Spleen (tissue), 11 donors: ENCODE results near the gene SMARCD3. TPM values are rescaled to one million over a fixed set of nuclear protein-coding genes. Genes with fewer than 3 reads are reported as not detected.
A peak's percentile ranks its signal among the peaks of the same experiment; 100 is the strongest.

ENCODE experiments used
- DNase-seq: peaks from one replicate; pipeline ENCODE4 v3.0.0-alpha.2; 2020
- H3K27ac ChIP-seq, 8 donors: fragments of 200-600 bp; sonication (generic) in 7 of 8; 1 replicate in 4 of 8; 2 replicates in 4 of 8; pipeline versions ENCODE4 v1.5.0 to v1.8.0; 2016 to 2021; ENCODE audit warnings: inconsistent platforms in 4 of 8, mild to moderate bottlenecking in 4 of 8, moderate library complexity in 1 of 8
- H3K27me3 ChIP-seq, 7 donors: fragments of 200-600 bp; sonication (generic) in 6 of 7; replicated peaks in 1 of 7; 1 replicate in 4 of 7; 2 replicates in 3 of 7; pipeline versions ENCODE4 v1.5.0 to v1.8.0; 2016 to 2021; ENCODE audit warnings: inconsistent platforms in 3 of 7, mild to moderate bottlenecking in 1 of 7
- H3K36me3 ChIP-seq, 6 donors: fragments of 200-600 bp; sonication (generic) in 5 of 6; 1 replicate in 4 of 6; 2 replicates in 2 of 6; pipeline versions ENCODE4 v1.5.0 to v1.8.0; 2016 to 2021; ENCODE audit warnings: inconsistent platforms in 2 of 6
- H3K4me1 ChIP-seq, 6 donors: fragments of 200-600 bp; sonication (generic) in 5 of 6; 1 replicate in 3 of 6; 2 replicates in 3 of 6; pipeline versions ENCODE4 v1.5.0 to v1.8.0; 2016 to 2021; ENCODE audit warnings: inconsistent platforms in 3 of 6
- H3K4me3 ChIP-seq, 8 donors: fragments of 200-600 bp; sonication (generic) in 7 of 8; 1 replicate in 4 of 8; 2 replicates in 4 of 8; pipeline versions ENCODE4 v1.5.0 to v1.8.0; 2016 to 2021; ENCODE audit warnings: inconsistent platforms in 4 of 8, mild to moderate bottlenecking in 4 of 8, moderate library complexity in 2 of 8
- H3K9me3 ChIP-seq, 8 donors: fragments of 200-600 bp; sonication (generic) in 7 of 8; 1 replicate in 4 of 8; 2 replicates in 4 of 8; pipeline versions ENCODE4 v1.5.0 to v1.8.0; 2016 to 2021; ENCODE audit warnings: inconsistent platforms in 4 of 8
- POLR2A ChIP-seq, 3 donors: fragments of 450-650 bp; IDR thresholded peaks; one replicate each; pipeline ENCODE4 v1.5.1; 2017; ENCODE audit warnings: antibody characterized with exemption in 3 of 3, mild to moderate bottlenecking in 1 of 3
- POLR2AphosphoS5 ChIP-seq, 3 donors: sonication (generic); formaldehyde crosslinking; IDR thresholded peaks; one replicate each; pipeline ENCODE4 v1.5.1; 2017; ENCODE audit warnings: antibody characterized with exemption in 3 of 3
- WGBS, 5 donors: extraction: QIAGEN DNeasy Blood & Tissue Kit in 3 of 5; methylation state at CpG; one replicate each; pipeline versions ENCODE4 v1.1.5 to v1.1.7; 2013 to 2018; 5-methylcytosine and 5-hydroxymethylcytosine counted together
- intact Hi-C: fragments of 100-400 bp; cut with DNase I; formaldehyde crosslinking; loops from one replicate; pipeline ENCODE4 v1.15.0; 2023; ENCODE audit warnings: low total_unique reads
- polyA plus RNA-seq, 3 donors: library from polyadenylated mRNA; stranded (reverse); fragments of 200-250 nt; gene quantifications; one replicate each; pipeline ENCODE4 v1.2.1, GENCODE V29; 2013
- total RNA-seq, 7 donors: library from RNA; depleted of rRNA in 3 of 7; stranded (reverse); fragments of >200 nt in 3 of 7; fragmentation: NEBNext Ultra II Directional in 4 of 7; extraction: Animal tissue kit (Norgen Biotek cat#: 25700) in 4 of 7; gene quantifications; one replicate each; pipeline versions ENCODE4 v1.1.0 to v1.2.1, GENCODE V29; 2016 to 2021
- TF ChIP-seq, protein P1 (sequence below), 11 experiments: fragments of 200-600 bp in 7 of 11; fragments of 450-650 bp in 4 of 11; sonication (generic) in 4 of 11; IDR thresholded peaks in 8 of 11; conservative IDR thresholded peaks in 3 of 11; 1 replicate in 7 of 11; 2 replicates in 4 of 11; pipeline versions ENCODE4 v1.4.0 to v1.8.0; 2016 to 2021; ENCODE audit warnings: antibody characterized with exemption in 11 of 11, inconsistent platforms in 4 of 11, mild to moderate bottlenecking in 1 of 11
- donor health status: healthy with polysubstance abuse.
- donor health status: DM: no; HTN: no; CAD: no; lungs with moderate emphysema.
- donor health status: DM: no; HTN: no; CAD: no.
- donor health status: Bipolar disorder and iron deficiency.
- donor health status: healthy.
- donor health status: DM: no; HTN: no; CAD: no.
- donor health status: DM: yes; HTN: yes; CAD: no.

The SMARCD3 gene
- total and polyA plus RNA-seq, 10 donors, result 8.8 to 40.2 (median 16.5) TPM

DNA sequence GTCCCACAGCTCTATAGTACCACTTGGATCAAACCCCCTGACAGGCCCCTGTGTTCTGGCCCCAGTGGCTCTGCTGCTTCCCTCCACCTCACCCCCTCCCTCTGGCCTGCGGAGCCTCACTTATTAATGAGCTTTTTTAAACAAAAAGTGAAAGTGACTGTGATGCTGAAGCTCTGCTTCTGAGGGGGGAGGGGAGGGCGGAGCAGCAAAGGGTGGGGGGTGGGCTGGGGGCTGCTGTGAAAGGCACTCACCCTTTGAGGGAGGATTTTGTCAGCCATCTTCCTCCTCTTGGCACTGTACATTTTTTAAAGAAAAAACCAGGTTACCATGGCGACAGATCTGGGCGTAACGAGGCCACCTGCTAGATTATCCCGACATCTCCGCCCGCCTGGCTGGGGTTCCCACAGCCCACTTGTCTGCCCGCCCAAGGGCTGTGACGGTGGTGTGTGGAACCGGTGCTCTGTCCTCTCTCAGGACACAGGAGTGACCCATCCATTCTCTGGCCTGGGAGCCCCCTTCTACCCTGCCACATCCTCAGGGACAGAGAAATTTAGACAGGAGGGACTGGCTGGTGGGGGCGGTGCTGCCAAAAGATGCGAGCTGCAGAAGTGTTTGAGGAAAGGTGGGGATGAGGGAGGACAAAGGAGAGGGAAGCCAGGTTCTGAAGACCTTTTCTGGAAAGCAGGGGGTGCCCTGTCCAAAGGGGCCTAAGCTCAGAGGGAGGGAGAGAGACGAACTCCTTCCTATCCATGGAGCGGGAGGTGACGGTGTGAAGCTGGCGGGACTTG is 4.9 kb downstream of the SMARCD3 start:
- peaks cover 0 to 50% (median 10%) of the 10 kb centered on the region in 7 donors for H3K27me3 ChIP-seq
- intact Hi-C loops, result loop anchor here (10.0 kb wide), 1 partner anchor 61 kb away; no protein-coding TSS in a partner anchor
- TF ChIP-seq POLR2A (IDR thresholded peaks at IDR 0.05) (no peak), POLR2AphosphoS5 (IDR thresholded peaks at IDR 0.05) (no peak)
- TF ChIP-seq, protein P1, sequence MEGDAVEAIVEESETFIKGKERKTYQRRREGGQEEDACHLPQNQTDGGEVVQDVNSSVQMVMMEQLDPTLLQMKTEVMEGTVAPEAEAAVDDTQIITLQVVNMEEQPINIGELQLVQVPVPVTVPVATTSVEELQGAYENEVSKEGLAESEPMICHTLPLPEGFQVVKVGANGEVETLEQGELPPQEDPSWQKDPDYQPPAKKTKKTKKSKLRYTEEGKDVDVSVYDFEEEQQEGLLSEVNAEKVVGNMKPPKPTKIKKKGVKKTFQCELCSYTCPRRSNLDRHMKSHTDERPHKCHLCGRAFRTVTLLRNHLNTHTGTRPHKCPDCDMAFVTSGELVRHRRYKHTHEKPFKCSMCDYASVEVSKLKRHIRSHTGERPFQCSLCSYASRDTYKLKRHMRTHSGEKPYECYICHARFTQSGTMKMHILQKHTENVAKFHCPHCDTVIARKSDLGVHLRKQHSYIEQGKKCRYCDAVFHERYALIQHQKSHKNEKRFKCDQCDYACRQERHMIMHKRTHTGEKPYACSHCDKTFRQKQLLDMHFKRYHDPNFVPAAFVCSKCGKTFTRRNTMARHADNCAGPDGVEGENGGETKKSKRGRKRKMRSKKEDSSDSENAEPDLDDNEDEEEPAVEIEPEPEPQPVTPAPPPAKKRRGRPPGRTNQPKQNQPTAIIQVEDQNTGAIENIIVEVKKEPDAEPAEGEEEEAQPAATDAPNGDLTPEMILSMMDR (IDR thresholded peaks at IDR 0.05 in 8 of 11, conservative IDR thresholded peaks at IDR 0.05 in 3 of 11), result no peak
- peak overlapping the region in 2 of 8 donors; percentile 26 to 38 for H3K27ac ChIP-seq
- H3K36me3 ChIP-seq, result peaks cover 0 to 37% (median 14%) of the 10 kb centered on the region in 6 donors
- 16 to 27% (median 19%) methylated on average over 15 to 17 of the region's 17 CpGs for WGBS, 5 donors
- no peaks in the 10 kb centered on the region for H3K9me3 ChIP-seq
- peaks cover 40 to 65% (median 50%) of the 10 kb centered on the region in 6 donors for H3K4me1 ChIP-seq
- DNase-seq, result peak; percentile 83
- peak overlapping the region in 7 of 8 donors; percentile 13 to 58 (median 29) for H3K4me3 ChIP-seq

DNA sequence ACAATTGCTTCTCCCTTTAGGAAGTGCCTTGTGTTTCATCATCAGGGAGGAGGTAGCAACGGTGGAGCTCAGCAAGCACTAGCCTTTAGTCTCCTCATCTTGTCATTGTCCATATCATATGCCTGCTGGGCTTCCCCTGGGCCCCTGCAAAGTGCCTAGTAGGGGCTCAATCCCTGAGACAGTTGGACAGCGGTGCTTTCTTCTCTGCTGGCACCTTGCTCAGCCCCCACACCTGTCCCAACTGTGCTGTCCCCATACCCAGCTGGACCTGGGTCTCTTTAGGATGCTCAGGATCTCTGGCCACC is 5.5 kb downstream of the SMARCD3 start:
- peaks cover 0 to 43% (median 20%) of the 10 kb centered on the region in 6 donors for H3K36me3 ChIP-seq
- H3K4me1 ChIP-seq, result peaks cover 37 to 64% (median 46%) of the 10 kb centered on the region in 6 donors
- H3K27ac ChIP-seq, result peak overlapping the region in 2 of 8 donors; percentile 26 to 38
- peak overlapping the region in 4 of 8 donors; percentile 25 to 58 (median 30) for H3K4me3 ChIP-seq
- peaks cover 0 to 44% (median 10%) of the 10 kb centered on the region in 7 donors for H3K27me3 ChIP-seq
- H3K9me3 ChIP-seq, result no peaks in the 10 kb centered on the region
- no peak for DNase-seq
- intact Hi-C loops, result loop anchor here (10.0 kb wide), 1 partner anchor 62 kb away; no protein-coding TSS in a partner anchor
- TF ChIP-seq, protein P1 (IDR thresholded peaks at IDR 0.05 in 8 of 11, conservative IDR thresholded peaks at IDR 0.05 in 3 of 11), result no peak
- 39 to 44% (median 43%) methylated on average over 2 of the region's 2 CpGs for WGBS, 5 donors

DNA sequence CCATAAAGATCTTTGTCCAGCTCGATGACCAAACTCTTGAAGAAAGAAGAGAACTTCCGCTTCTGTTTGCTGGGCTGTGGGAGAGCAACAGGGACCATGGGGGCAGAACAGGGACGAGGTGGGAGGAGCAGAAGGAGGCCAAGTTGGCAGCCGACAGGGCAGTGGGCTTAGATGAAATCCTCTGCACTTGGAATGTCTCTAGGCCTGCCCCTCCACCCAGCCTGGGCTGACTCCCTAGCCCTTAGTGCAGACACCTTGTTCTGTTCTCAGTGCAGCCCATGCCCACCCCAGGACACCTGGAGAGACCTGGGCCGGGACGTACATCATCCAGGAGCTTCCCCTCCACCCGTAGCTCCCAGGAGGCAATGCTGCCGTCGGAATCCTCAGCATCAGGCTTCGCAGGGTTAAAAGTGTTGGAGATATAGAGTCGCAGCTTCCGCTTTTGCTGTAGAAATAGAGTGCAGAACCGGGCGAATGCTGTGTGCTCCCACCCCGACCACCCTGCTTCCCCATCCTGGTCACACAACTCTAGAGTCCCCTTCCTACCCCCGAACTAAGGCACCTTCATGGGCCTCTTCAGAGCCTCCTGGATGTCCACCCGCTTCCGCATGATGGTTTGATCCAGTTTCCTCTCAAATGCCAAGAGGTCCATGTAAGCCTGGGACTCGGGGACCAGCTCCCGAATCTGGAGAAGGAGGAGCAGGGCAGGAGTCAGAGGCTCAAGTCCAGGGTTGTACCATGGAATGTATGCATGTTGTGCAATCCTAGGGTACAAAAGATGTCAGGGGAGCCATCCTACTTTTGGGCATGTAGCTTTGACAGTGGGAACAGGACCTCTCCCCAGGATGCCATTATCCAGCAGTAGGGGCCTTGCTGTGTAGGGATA is 6.1 kb downstream of the SMARCD3 start:
- Histone ChIP-seq H3K27me3 (peaks cover 0 to 38% (median 10%) of the 10 kb centered on the region in 7 donors), H3K9me3 (no peaks in the 10 kb centered on the region), H3K27ac (no peak overlapping the region), H3K36me3 (peaks cover 0 to 49% (median 26%) of the 10 kb centered on the region in 6 donors), H3K4me3 (no peak overlapping the region), H3K4me1 (peaks cover 33 to 60% (median 40%) of the 10 kb centered on the region in 6 donors)
- no peak for DNase-seq
- WGBS, 5 donors, result 66 to 73% (median 73%) methylated on average over 19 to 20 of the region's 20 CpGs
- intact Hi-C loops, result loop anchor here (10.0 kb wide), 1 partner anchor 62 kb away; no protein-coding TSS in a partner anchor
- TF ChIP-seq POLR2AphosphoS5 (IDR thresholded peaks at IDR 0.05) (no peak), POLR2A (IDR thresholded peaks at IDR 0.05) (no peak)
- TF ChIP-seq, protein P1 (IDR thresholded peaks at IDR 0.05 in 8 of 11, conservative IDR thresholded peaks at IDR 0.05 in 3 of 11), result no peak
